H9 (cell line): ENCODE measurements around the gene FHIT. TPM values are rescaled to one million over a fixed set of nuclear protein-coding genes. Genes with fewer than 3 reads are reported as not detected.

Experiments used
- DNase-seq: peaks from one replicate; pipeline ENCODE4 v3.0.0-alpha.2; 2017
- H2AFZ ChIP-seq: one replicate; pipeline ENCODE4 v1.6.1; 2013; ENCODE audit warnings: mild to moderate bottlenecking, low read length, control low read depth, moderate library complexity
- H2AK5ac ChIP-seq: 2 replicates; pipeline ENCODE4 v1.6.1; 2013; ENCODE audit warnings: low read length, control low read depth, mixed read lengths; ENCODE audit not compliant: insufficient read length
- H2BK120ac ChIP-seq: one replicate; pipeline ENCODE4 v1.6.1; 2013; ENCODE audit warnings: low read depth, mild to moderate bottlenecking, low read length, control low read depth, inconsistent platforms; ENCODE audit not compliant: poor library complexity, severe bottlenecking
- H2BK12ac ChIP-seq: 2 replicates; pipeline ENCODE4 v1.6.1; 2013; ENCODE audit warnings: low read length, control low read depth, mixed read lengths, low read depth; ENCODE audit not compliant: insufficient read length
- H2BK15ac ChIP-seq: 2 replicates; pipeline ENCODE4 v1.6.1; 2013; ENCODE audit warnings: low read depth, low read length, control low read depth
- H2BK20ac ChIP-seq: one replicate; pipeline ENCODE4 v1.6.1; 2013; ENCODE audit warnings: low read depth, mild to moderate bottlenecking, low read length, control low read depth, inconsistent platforms; ENCODE audit not compliant: poor library complexity, severe bottlenecking
- H2BK5ac ChIP-seq: 2 replicates; pipeline ENCODE4 v1.6.1; 2013; ENCODE audit warnings: low read length, control low read depth, mixed read lengths; ENCODE audit not compliant: insufficient read length
- H3K14ac ChIP-seq: 2 replicates; pipeline ENCODE4 v1.6.1; 2013; ENCODE audit warnings: low read length, control low read depth; ENCODE audit not compliant: insufficient read depth
- H3K18ac ChIP-seq: 2 replicates; pipeline ENCODE4 v1.6.1; 2013; ENCODE audit warnings: low read depth, mild to moderate bottlenecking, mixed read lengths, low read length, control low read depth; ENCODE audit not compliant: insufficient read length
- H3K23ac ChIP-seq: 2 replicates; pipeline ENCODE4 v1.6.1; 2013; ENCODE audit warnings: low read length, control low read depth, mixed read lengths, low read depth; ENCODE audit not compliant: insufficient read length
- H3K23me2 ChIP-seq: 2 replicates; pipeline ENCODE4 v1.6.1; 2013; ENCODE audit warnings: low read depth, mild to moderate bottlenecking, mixed read lengths, low read length, control low read depth; ENCODE audit not compliant: insufficient read length, poor library complexity, severe bottlenecking
- H3K27ac ChIP-seq: 2 replicates; pipeline ENCODE4 v1.5.1; 2013; ENCODE audit warnings: low read length, control low read depth, mixed read lengths, low read depth; ENCODE audit not compliant: insufficient read length
- H3K27me3 ChIP-seq: 2 replicates; pipeline ENCODE4 v1.6.1; 2013; ENCODE audit warnings: low read length, control low read depth, inconsistent platforms; ENCODE audit not compliant: insufficient read depth
- H3K4ac ChIP-seq: 2 replicates; pipeline ENCODE4 v1.6.1; 2013; ENCODE audit warnings: low read depth, mild to moderate bottlenecking, control low read depth, inconsistent platforms, low read length, moderate library complexity
- H3K4me1 ChIP-seq: 2 replicates; pipeline ENCODE4 v1.6.1; 2013; ENCODE audit warnings: low read length, control low read depth, inconsistent platforms; ENCODE audit not compliant: insufficient read depth
- H3K4me2 ChIP-seq: 2 replicates; pipeline ENCODE4 v1.6.1; 2013; ENCODE audit warnings: low read length, control low read depth, mixed read lengths; ENCODE audit not compliant: insufficient read length, insufficient read depth
- H3K56ac ChIP-seq: 2 replicates; pipeline ENCODE4 v1.6.1; 2013; ENCODE audit warnings: low read depth, mild to moderate bottlenecking, mixed read lengths, low read length, control low read depth; ENCODE audit not compliant: insufficient read length
- H3K79me1 ChIP-seq: 2 replicates; pipeline ENCODE4 v1.6.1; 2013; ENCODE audit warnings: low read depth, mild to moderate bottlenecking, moderate library complexity, low read length, control low read depth, inconsistent platforms; ENCODE audit not compliant: insufficient read depth, poor library complexity, severe bottlenecking
- H3K79me2 ChIP-seq: 2 replicates; pipeline ENCODE4 v1.6.1; 2013; ENCODE audit warnings: low read length, control low read depth, inconsistent platforms; ENCODE audit not compliant: insufficient read depth
- H3K9ac ChIP-seq: 2 replicates; pipeline ENCODE4 v1.6.1; 2013; ENCODE audit warnings: low read length, control low read depth, mixed read lengths; ENCODE audit not compliant: insufficient read length; ENCODE audit errors: extremely low read depth
- H3K9me3 ChIP-seq: one replicate; pipeline ENCODE4 v1.6.1; 2013; ENCODE audit warnings: low read depth, low read length, inconsistent platforms; ENCODE audit not compliant: control insufficient read depth
- H3T11ph ChIP-seq: one replicate; pipeline ENCODE4 v1.6.1; 2013; ENCODE audit warnings: mild to moderate bottlenecking, low read length, control low read depth, inconsistent platforms
- H4K20me1 ChIP-seq: one replicate; pipeline ENCODE4 v1.6.1; 2013; ENCODE audit not compliant: control insufficient read depth, insufficient read length, insufficient read depth
- H4K5ac ChIP-seq: 2 replicates; pipeline ENCODE4 v1.6.1; 2013; ENCODE audit warnings: low read depth, mild to moderate bottlenecking, mixed read lengths, low read length, control low read depth; ENCODE audit not compliant: insufficient read length
- H4K8ac ChIP-seq: replicated peaks from 2 replicates; pipeline ENCODE4 v1.6.1; 2013; ENCODE audit warnings: low read length, control low read depth, mixed read lengths, low read depth; ENCODE audit not compliant: insufficient read length
- H4K91ac ChIP-seq: 2 replicates; pipeline ENCODE4 v1.6.1; 2013; ENCODE audit warnings: low read depth, mild to moderate bottlenecking, moderate library complexity, mixed read lengths, low read length, control low read depth; ENCODE audit not compliant: insufficient read length
- H3K27ac Mint-ChIP-seq, 3 experiments: 2 replicates in 2 of 3; 3 replicates in 1 of 3; pipeline ENCODE4 v1.8.0; 2020 to 2021; ENCODE audit warnings: mixed read lengths in 3 of 3, mild to moderate bottlenecking in 1 of 3, moderate library complexity in 1 of 3
- H3K27me3 Mint-ChIP-seq: 2 replicates; pipeline ENCODE4 v1.8.0; 2021; ENCODE audit warnings: low read depth, mild to moderate bottlenecking, moderate library complexity, mixed read lengths
- H3K36me3 Mint-ChIP-seq, 3 experiments: 2 replicates in 2 of 3; 3 replicates in 1 of 3; pipeline ENCODE4 v1.8.0; 2020 to 2021; ENCODE audit warnings: low read depth in 3 of 3, mixed read lengths in 3 of 3; ENCODE audit not compliant: insufficient read depth in 1 of 3
- H3K4me1 Mint-ChIP-seq, 2 experiments: 2 replicates each; pipeline ENCODE4 v1.8.0; 2020; ENCODE audit warnings: mixed read lengths in 2 of 2
- H3K4me3 Mint-ChIP-seq, 2 experiments: 2 replicates in 1 of 2; 3 replicates in 1 of 2; pipeline ENCODE4 v1.8.0; 2020 to 2021; ENCODE audit warnings: mild to moderate bottlenecking in 2 of 2, mixed read lengths in 2 of 2, moderate library complexity in 1 of 2
- H3K9me3 Mint-ChIP-seq, 2 experiments: 2 replicates in 1 of 2; 3 replicates in 1 of 2; pipeline ENCODE4 v1.8.0; 2020; ENCODE audit warnings: mild to moderate bottlenecking in 2 of 2, mixed read lengths in 2 of 2, moderate library complexity in 1 of 2
- WGBS: extraction: QIAGEN DNeasy Blood & Tissue Kit; methylation state at CpG from one replicate; pipeline ENCODE4 v1.1.7; 2013; ENCODE audit warnings: missing lambda C conversion rate, low lambda C conversion rate, mixed read lengths; ENCODE audit not compliant: insufficient read length; ENCODE audit errors: extremely low coverage; 5-methylcytosine and 5-hydroxymethylcytosine counted together
- total RNA-seq: library from RNA; stranded (reverse); gene quantifications from 2 replicates; pipeline ENCODE4 v1.2.1, GENCODE V29; 2021
- TF ChIP-seq, protein P1 (sequence below): fragments of 200-600 bp; sonication (generic); conservative IDR thresholded peaks from 3 replicates; pipeline ENCODE4 v1.8.0; 2021; ENCODE audit warnings: antibody characterized with exemption, mild to moderate bottlenecking

FHIT gene
- total RNA-seq, 1 experiment from 2014 or later, result 3.0 TPM

- H3K14ac ChIP-seq, result no peak overlapping the region
- H2BK15ac ChIP-seq, result no peak overlapping the region
- H3K79me1 ChIP-seq, result no peaks in the 10 kb centered on the region
- no CpG with 5 or more reads among the region's 4 CpGs for WGBS
- H3K56ac ChIP-seq, result no peak overlapping the region
- no peak overlapping the region for H3K9ac ChIP-seq
- H3K18ac ChIP-seq, result no peak overlapping the region
- no peaks in the 10 kb centered on the region for H3K4me1 Mint-ChIP-seq
- no peak overlapping the region for H3K4me2 ChIP-seq
- H3K36me3 Mint-ChIP-seq, result no peaks in the 10 kb centered on the region; a peak in 1 of 7 replicates
- no peak overlapping the region for H3K4me3 Mint-ChIP-seq
- no peak overlapping the region for H4K8ac ChIP-seq
- H3K79me2 ChIP-seq, result no peaks in the 10 kb centered on the region
- no peaks in the 10 kb centered on the region for H3K27me3 Mint-ChIP-seq
- H2AK5ac ChIP-seq, result no peak overlapping the region
- H2AFZ ChIP-seq, result no peak overlapping the region
- no peak overlapping the region for H3K23ac ChIP-seq
- no peaks in the 10 kb centered on the region for H3K23me2 ChIP-seq
- H4K5ac ChIP-seq, result no peak overlapping the region
- H3T11ph ChIP-seq, result no peak overlapping the region
- H4K20me1 ChIP-seq, result no peaks in the 10 kb centered on the region
- TF ChIP-seq, protein P1, sequence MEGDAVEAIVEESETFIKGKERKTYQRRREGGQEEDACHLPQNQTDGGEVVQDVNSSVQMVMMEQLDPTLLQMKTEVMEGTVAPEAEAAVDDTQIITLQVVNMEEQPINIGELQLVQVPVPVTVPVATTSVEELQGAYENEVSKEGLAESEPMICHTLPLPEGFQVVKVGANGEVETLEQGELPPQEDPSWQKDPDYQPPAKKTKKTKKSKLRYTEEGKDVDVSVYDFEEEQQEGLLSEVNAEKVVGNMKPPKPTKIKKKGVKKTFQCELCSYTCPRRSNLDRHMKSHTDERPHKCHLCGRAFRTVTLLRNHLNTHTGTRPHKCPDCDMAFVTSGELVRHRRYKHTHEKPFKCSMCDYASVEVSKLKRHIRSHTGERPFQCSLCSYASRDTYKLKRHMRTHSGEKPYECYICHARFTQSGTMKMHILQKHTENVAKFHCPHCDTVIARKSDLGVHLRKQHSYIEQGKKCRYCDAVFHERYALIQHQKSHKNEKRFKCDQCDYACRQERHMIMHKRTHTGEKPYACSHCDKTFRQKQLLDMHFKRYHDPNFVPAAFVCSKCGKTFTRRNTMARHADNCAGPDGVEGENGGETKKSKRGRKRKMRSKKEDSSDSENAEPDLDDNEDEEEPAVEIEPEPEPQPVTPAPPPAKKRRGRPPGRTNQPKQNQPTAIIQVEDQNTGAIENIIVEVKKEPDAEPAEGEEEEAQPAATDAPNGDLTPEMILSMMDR, result no peak
- no peak overlapping the region for H2BK12ac ChIP-seq
- DNase-seq, result no peak
- H3K9me3 Mint-ChIP-seq, result no peaks in the 10 kb centered on the region
- no peak overlapping the region for H4K91ac ChIP-seq
- H3K27ac Mint-ChIP-seq, result no peak overlapping the region
- H3K4me1 ChIP-seq, result no peaks in the 10 kb centered on the region
- no peak overlapping the region for H3K27ac ChIP-seq
- no peak overlapping the region for H3K4ac ChIP-seq
- no peak overlapping the region for H2BK120ac ChIP-seq
- H3K9me3 ChIP-seq, result no peaks in the 10 kb centered on the region
- H2BK5ac ChIP-seq, result no peak overlapping the region
- H2BK20ac ChIP-seq, result no peak overlapping the region
- no peaks in the 10 kb centered on the region for H3K27me3 ChIP-seq
These were observed 136.8 kb downstream of the FHIT start for GRCh38 chr3:61114316-61114953.
